ENCODE results near the gene CCSER1. TPM values are rescaled to one million over a fixed set of nuclear protein-coding genes. Genes with fewer than 3 reads are reported as not detected.

Gene CCSER1
- polyA plus RNA-seq, 1 donor from 2014 or later = 20.8 TPM

DNA sequence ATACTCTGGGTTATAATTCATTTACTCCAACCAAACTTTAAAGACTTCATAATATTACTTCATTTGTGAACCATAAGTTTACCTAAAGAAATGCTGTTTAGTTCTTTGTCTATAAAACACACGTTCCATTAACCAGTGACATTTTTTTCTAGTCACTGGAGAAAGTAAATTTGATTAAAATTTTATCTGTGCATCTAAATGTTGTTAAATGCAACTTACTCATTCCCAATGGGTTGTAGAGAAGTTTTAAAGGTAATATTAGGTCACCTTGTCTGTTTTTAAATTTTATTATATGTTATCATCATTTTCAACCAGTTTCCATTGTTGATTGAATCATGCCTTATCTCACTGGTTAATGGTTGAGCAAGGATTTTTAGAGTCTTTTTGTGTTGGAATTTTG, 401.4 kb downstream of the CCSER1 start:
- no peaks in the 10 kb centered on the region for H3K79me2 ChIP-seq (replicated peaks; ENCODE audit: insufficient read depth, low read length)
- no peaks in the 10 kb centered on the region for H3K36me3 ChIP-seq (ENCODE audit: insufficient read depth, low read length)
- TF ChIP-seq REST (IDR thresholded peaks at IDR 0.05; ENCODE audit: borderline replicate concordance) (no peak), SMC3 (conservative IDR thresholded peaks at IDR 0.05; ENCODE audit: poor library complexity) (no peak), CTCF (IDR thresholded peaks at IDR 0.05; ENCODE audit: poor library complexity, severe bottlenecking) (no peak), EP300 (conservative IDR thresholded peaks at IDR 0.05; ENCODE audit: poor library complexity, severe bottlenecking) (no peak), TAF1 (IDR thresholded peaks at IDR 0.05; ENCODE audit: low read depth) (no peak), RAD21 (conservative IDR thresholded peaks at IDR 0.05) (no peak), MXI1 (conservative IDR thresholded peaks at IDR 0.05; ENCODE audit: poor library complexity, severe bottlenecking) (no peak), POLR2AphosphoS5 (IDR thresholded peaks at IDR 0.05) (no peak), EZH2 (IDR thresholded peaks at IDR 0.05; ENCODE audit: borderline replicate concordance, insufficient read depth, low read length, poor library complexity, severe bottlenecking) (no peak)
- H3K4me3 ChIP-seq (ENCODE audit: low read length) = no peak overlapping the region
- H4K20me1 ChIP-seq (ENCODE audit: insufficient read depth) = no peaks in the 10 kb centered on the region
- H3K27ac ChIP-seq (ENCODE audit: low read length) = no peak overlapping the region
- no peaks in the 10 kb centered on the region for H3K27me3 ChIP-seq (ENCODE audit: insufficient read depth, low read depth, low read length)
- no peak overlapping the region for H2AFZ ChIP-seq (ENCODE audit: low read depth, low read length)
- no peaks in the 10 kb centered on the region for H3K9me2 ChIP-seq (ENCODE audit: insufficient read depth, low read length)
- no peaks in the 10 kb centered on the region for H3F3A ChIP-seq (ENCODE audit: insufficient read depth, low read length, poor library complexity, severe bottlenecking)
- H3K9ac ChIP-seq (ENCODE audit: low read length) = no peak overlapping the region
- no peaks in the 10 kb centered on the region for H3K9me3 ChIP-seq (ENCODE audit: low read length)
- no peak overlapping the region for H3K4me2 ChIP-seq (ENCODE audit: low read length)

- TF ChIP-seq EZH2 (IDR thresholded peaks at IDR 0.05; ENCODE audit: borderline replicate concordance, insufficient read depth, low read length, poor library complexity, severe bottlenecking) (no peak), EP300 (conservative IDR thresholded peaks at IDR 0.05; ENCODE audit: poor library complexity, severe bottlenecking) (no peak)
- H3K4me2 ChIP-seq (ENCODE audit: low read length) = no peak overlapping the region
- no peak overlapping the region for H2AFZ ChIP-seq (ENCODE audit: low read depth, low read length)
- H3K36me3 ChIP-seq (ENCODE audit: insufficient read depth, low read length) = no peaks in the 10 kb centered on the region
- H3K9me2 ChIP-seq (ENCODE audit: insufficient read depth, low read length) = no peaks in the 10 kb centered on the region
- no peaks in the 10 kb centered on the region for H3K9me3 ChIP-seq (ENCODE audit: low read length)
- H4K20me1 ChIP-seq (ENCODE audit: insufficient read depth) = no peaks in the 10 kb centered on the region
- H3F3A ChIP-seq (ENCODE audit: insufficient read depth, low read length, poor library complexity, severe bottlenecking) = no peaks in the 10 kb centered on the region
- H3K4me3 ChIP-seq (ENCODE audit: low read length) = no peak overlapping the region
- H3K27me3 ChIP-seq (ENCODE audit: insufficient read depth, low read depth, low read length) = no peaks in the 10 kb centered on the region
- H3K9ac ChIP-seq (ENCODE audit: low read length) = no peak overlapping the region
- H3K79me2 ChIP-seq (replicated peaks; ENCODE audit: insufficient read depth, low read length) = no peaks in the 10 kb centered on the region
- no peak overlapping the region for H3K27ac ChIP-seq (ENCODE audit: low read length)
Observed at GRCh38 chr4:90536408-90536807, 409.2 kb downstream of the CCSER1 start.

GRCh38 chr4:90537491-90537890, 410.3 kb downstream of the CCSER1 start:
- Histone ChIP-seq H3K9ac (ENCODE audit: low read length) (no peak overlapping the region), H3K27me3 (ENCODE audit: insufficient read depth, low read depth, low read length) (no peaks in the 10 kb centered on the region), H3K27ac (ENCODE audit: low read length) (no peak overlapping the region), H4K20me1 (ENCODE audit: insufficient read depth) (no peaks in the 10 kb centered on the region), H3K9me2 (ENCODE audit: insufficient read depth, low read length) (no peaks in the 10 kb centered on the region), H3K4me2 (ENCODE audit: low read length) (no peak overlapping the region), H2AFZ (ENCODE audit: low read depth, low read length) (no peak overlapping the region), H3F3A (ENCODE audit: insufficient read depth, low read length, poor library complexity, severe bottlenecking) (no peaks in the 10 kb centered on the region), H3K4me3 (ENCODE audit: low read length) (no peak overlapping the region), H3K79me2 (replicated peaks; ENCODE audit: insufficient read depth, low read length) (no peaks in the 10 kb centered on the region), H3K36me3 (ENCODE audit: insufficient read depth, low read length) (no peaks in the 10 kb centered on the region), H3K9me3 (ENCODE audit: low read length) (no peaks in the 10 kb centered on the region)
- TF ChIP-seq CTCF (IDR thresholded peaks at IDR 0.05; ENCODE audit: poor library complexity, severe bottlenecking) (no peak), EZH2 (IDR thresholded peaks at IDR 0.05; ENCODE audit: borderline replicate concordance, insufficient read depth, low read length, poor library complexity, severe bottlenecking) (no peak), POLR2AphosphoS5 (IDR thresholded peaks at IDR 0.05) (no peak), SMC3 (conservative IDR thresholded peaks at IDR 0.05; ENCODE audit: poor library complexity) (no peak), MXI1 (conservative IDR thresholded peaks at IDR 0.05; ENCODE audit: poor library complexity, severe bottlenecking) (no peak), RAD21 (conservative IDR thresholded peaks at IDR 0.05) (no peak), EP300 (conservative IDR thresholded peaks at IDR 0.05; ENCODE audit: poor library complexity, severe bottlenecking) (no peak), TAF1 (IDR thresholded peaks at IDR 0.05; ENCODE audit: low read depth) (no peak)

Data from neural cell (in vitro differentiated cells).